GM12891 (cell line): ENCODE measurements around the gene CX3CR1.

Experiments used
- POLR2AphosphoS5 ChIP-seq: IDR thresholded peaks from 2 replicates; pipeline ENCODE4 v1.6.1; 2011; ENCODE audit warnings: low read depth, low read length, control low read depth
- TAF1 ChIP-seq: IDR thresholded peaks from 2 replicates; pipeline ENCODE4 v1.6.1; 2011; ENCODE audit warnings: low read depth, low read length, control low read depth

DNA sequence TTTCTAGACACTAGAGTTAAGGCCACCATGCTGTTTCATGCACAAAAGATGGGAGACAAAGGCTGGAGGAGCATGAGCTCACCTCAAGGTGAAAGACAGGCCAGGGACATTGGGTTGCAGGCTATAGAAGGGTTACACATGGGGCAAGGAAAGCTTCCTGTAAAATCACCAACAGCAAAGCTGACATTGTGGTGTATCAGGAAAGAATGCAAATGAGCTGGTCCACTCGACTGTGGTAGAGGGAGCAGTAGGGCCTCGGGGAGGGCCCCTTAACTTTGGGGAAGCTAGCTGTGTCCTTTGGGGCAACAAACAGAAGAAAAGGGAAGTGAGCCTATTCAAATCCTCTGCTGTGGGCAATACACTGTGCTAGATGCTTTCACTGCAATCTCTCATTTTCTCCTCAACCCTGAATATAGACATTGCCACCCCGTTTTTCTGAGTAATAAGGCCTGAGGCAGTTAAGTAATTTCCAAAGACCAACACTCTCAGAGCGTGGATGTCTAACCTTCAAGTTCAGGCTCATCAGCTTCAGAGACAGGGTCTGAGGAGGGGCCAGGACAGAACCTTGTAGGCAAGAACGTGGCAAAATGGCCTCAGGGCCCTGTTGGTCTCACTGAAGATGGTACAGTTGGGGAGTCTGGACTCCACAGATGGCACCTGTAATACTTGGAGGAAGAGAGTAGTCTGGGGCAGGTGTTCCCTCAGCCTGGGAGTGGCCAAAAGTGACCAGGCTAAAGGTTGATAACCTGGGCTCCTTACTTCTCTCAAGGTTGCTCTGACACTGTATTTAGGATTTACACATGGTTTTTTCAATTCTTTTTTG, 24.1 kb downstream of the CX3CR1 start:
- TF ChIP-seq POLR2AphosphoS5 (no peak), TAF1 (no peak)
